HL-60 (cell line): Measurements from ENCODE around the gene MTHFD1L.

Source experiments
- DNase-seq, 2 experiments: peaks; one replicate each; pipeline ENCODE4 v3.0.0-alpha.2; 2010 to 2020; ENCODE audit warnings: low read depth in 1 of 2, low spot score in 1 of 2
- H3K27ac ChIP-seq: fragments of 250-450 bp; sonication (Bioruptor Pico); replicated peaks from 2 replicates; pipeline ENCODE4 v1.5.1; 2020; ENCODE audit warnings: mild to moderate bottlenecking, moderate library complexity
- H3K27me3 ChIP-seq: fragments of 250-450 bp; sonication (Bioruptor Pico); 2 replicates; pipeline ENCODE4 v1.5.1; 2021; ENCODE audit warnings: mild to moderate bottlenecking, moderate library complexity; ENCODE audit not compliant: insufficient read depth, poor library complexity, severe bottlenecking
- H3K4me3 ChIP-seq: replicated peaks from 2 replicates; pipeline ENCODE4 v1.5.1; 2011; ENCODE audit warnings: mild to moderate bottlenecking, control low read depth, low read length; ENCODE audit not compliant: insufficient read depth
- CTCF ChIP-seq: IDR thresholded peaks from one replicate; pipeline ENCODE4 v1.5.1; 2011; ENCODE audit warnings: low read length, control low read depth, inconsistent platforms; ENCODE audit not compliant: insufficient read depth
- GABPA ChIP-seq: IDR thresholded peaks from 2 replicates; pipeline ENCODE4 v1.6.1; 2012; ENCODE audit warnings: low read depth
- POLR2AphosphoS5 ChIP-seq: IDR thresholded peaks from 2 replicates; pipeline ENCODE4 v1.6.1; 2012; ENCODE audit warnings: low read depth
- REST ChIP-seq: IDR thresholded peaks from 2 replicates; pipeline ENCODE4 v1.6.1; 2012; ENCODE audit warnings: low read depth; ENCODE audit not compliant: insufficient replicate concordance
- SPI1 ChIP-seq: IDR thresholded peaks from 2 replicates; pipeline ENCODE4 v1.6.1; 2012; ENCODE audit warnings: low read depth, mild to moderate bottlenecking, borderline replicate concordance

Gene MTHFD1L

GRCh38 chr6:151069641-151070040 is 204.1 kb downstream of the MTHFD1L start:
- no peaks in the 10 kb centered on the region for H3K27me3 ChIP-seq
- no peak overlapping the region for H3K27ac ChIP-seq
- no peak for TF ChIP-seq POLR2AphosphoS5
- TF ChIP-seq GABPA, result no peak
- no peak for TF ChIP-seq SPI1
- TF ChIP-seq CTCF, result no peak
- no peak for TF ChIP-seq REST
- H3K4me3 ChIP-seq, result no peak overlapping the region
- no peak for DNase-seq

GRCh38 chr6:151070631-151071051 is 205.1 kb downstream of the MTHFD1L start:
- no peak for DNase-seq
- no peak overlapping the region for H3K4me3 ChIP-seq
- no peak for TF ChIP-seq POLR2AphosphoS5
- no peak for TF ChIP-seq SPI1
- no peak for TF ChIP-seq GABPA
- no peak overlapping the region for H3K27ac ChIP-seq
- H3K27me3 ChIP-seq, result no peaks in the 10 kb centered on the region

GRCh38 chr6:151071295-151071694 is 205.8 kb downstream of the MTHFD1L start:
- TF ChIP-seq REST (no peak), SPI1 (no peak), POLR2AphosphoS5 (no peak), GABPA (no peak), CTCF (no peak)
- Histone ChIP-seq H3K27ac (no peak overlapping the region), H3K4me3 (no peak overlapping the region), H3K27me3 (no peaks in the 10 kb centered on the region)
- DNase-seq, result no peak

DNA sequence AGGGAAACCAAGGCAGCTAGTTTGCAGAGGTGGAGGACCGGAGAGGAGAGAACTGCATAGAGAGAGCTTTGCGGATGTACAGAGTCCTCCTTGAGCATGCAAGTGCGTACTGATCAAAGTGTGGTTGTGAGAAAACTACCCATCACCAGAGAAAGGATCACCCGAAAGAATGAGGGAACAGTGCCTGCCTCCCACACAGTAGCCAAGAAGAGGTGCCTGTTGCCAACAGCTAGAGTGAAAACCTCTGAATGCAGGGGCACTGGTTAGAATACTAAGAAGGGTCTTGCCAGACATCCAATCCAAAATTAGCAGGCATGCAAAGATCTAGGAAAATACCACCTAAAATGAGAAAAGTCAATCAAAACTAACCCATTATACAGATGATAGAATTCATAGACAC is 207.6 kb downstream of the MTHFD1L start:
- no peak for DNase-seq
- no peak overlapping the region for H3K27ac ChIP-seq

More for the DNA sequence above, 207.6 kb downstream of the MTHFD1L start:
- TF ChIP-seq SPI1, result no peak
- no peak for TF ChIP-seq CTCF
- no peak for TF ChIP-seq REST
- TF ChIP-seq GABPA, result no peak
- no peak for TF ChIP-seq POLR2AphosphoS5
- Histone ChIP-seq H3K4me3 (no peak overlapping the region), H3K27me3 (no peaks in the 10 kb centered on the region)
